ENCODE measurements around the gene FBXO46.

Gene FBXO46

DNA sequence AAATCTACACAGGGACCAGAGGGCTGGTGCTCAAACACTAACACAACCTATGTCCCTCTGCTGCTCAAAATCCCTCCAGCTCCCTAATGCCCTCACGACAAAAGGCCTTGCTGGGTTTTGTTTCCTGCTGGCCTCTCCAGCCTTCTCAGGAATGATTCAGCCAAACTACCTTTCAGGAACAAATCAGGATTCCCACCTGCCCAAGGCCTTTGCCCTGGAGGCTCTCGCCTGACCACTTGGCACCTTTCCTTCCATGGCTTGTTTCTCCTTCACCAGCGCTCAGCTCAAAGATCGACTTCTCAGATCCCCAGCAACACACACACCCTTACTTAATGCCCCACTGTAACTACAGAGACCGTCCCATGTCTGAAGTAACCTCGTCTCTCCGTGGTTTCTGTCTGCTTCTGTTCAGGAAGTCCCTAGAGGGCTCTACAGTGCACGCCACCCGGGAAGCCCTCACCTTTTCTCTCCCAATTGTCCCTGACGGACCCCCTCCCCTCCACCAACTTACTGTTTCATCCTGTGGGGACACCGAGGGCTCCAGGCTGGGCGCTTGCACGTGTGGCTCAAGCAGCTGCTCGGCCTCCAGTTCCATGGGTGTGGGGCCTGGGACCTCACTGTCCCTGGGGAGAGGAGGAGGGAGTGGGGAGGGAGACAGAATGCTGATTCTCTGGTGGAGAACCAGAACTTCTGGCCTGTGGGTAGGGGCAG, 41.6 kb upstream of the FBXO46 start:
- Histone ChIP-seq H3K27ac (no peak overlapping the region), H3K36me3 (peaks cover 7% of the 10 kb centered on the region; the same call in 1 of the 2 replicates), H4K20me1 (peaks cover 24% of the 10 kb centered on the region), H3K9ac (peak overlapping the region; percentile 21; the same call in 1 of the 2 replicates), H3K4me3 (no peak overlapping the region), H3K4me2 (peak overlapping the region; percentile 98), H3K27me3 (peaks cover 13% of the 10 kb centered on the region), H3K4me1 (peaks cover 41% of the 10 kb centered on the region), H3K9me3 (no peaks in the 10 kb centered on the region)
- no peak for TF ChIP-seq Cebpa-rat (IDR thresholded peaks at IDR 0.05)

DNA sequence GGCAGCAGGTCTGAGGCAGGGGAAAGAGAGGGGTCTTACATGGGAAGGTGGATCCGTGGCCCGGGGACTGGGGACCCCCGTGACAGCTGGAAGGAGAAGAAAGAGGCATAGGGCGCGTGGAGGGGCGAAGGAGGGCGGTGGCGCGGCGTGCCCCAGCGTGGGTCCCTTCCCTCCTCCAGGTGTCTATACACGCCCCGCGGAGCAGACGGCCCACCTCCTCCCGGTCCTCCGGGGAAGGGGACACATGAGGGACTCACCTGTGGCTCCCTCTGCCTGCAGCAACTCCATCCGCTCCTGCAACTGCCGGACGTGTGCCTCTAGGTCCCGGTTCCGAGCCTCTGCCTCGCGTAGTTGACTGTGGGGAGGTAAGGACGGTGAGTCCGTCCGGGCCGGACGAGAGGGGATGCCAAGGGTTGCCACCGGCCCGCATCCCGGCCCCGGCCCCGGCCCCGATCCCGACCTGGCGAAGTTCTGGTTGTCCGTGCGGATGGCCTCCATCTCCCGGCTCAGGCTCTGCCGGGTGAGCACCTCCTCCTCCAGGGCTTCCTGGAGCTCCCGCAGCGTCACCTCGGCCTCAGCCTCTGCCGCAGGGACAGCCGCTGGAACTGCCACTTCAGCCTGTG, 40.7 kb upstream of the FBXO46 start:
- Histone ChIP-seq H3K9me3 (no peaks in the 10 kb centered on the region), H3K4me3 (peak overlapping the region; percentile 85; the same call in 1 of the 2 replicates), H4K20me1 (peaks cover 24% of the 10 kb centered on the region), H3K27me3 (peaks cover 19% of the 10 kb centered on the region), H3K27ac (no peak overlapping the region), H3K9ac (no peak overlapping the region), H3K4me2 (peak overlapping the region; percentile 98), H3K4me1 (peaks cover 48% of the 10 kb centered on the region), H3K36me3 (no peaks in the 10 kb centered on the region; the same call in 1 of the 2 replicates)
- no peak for TF ChIP-seq Cebpa-rat (IDR thresholded peaks at IDR 0.05)

DNA sequence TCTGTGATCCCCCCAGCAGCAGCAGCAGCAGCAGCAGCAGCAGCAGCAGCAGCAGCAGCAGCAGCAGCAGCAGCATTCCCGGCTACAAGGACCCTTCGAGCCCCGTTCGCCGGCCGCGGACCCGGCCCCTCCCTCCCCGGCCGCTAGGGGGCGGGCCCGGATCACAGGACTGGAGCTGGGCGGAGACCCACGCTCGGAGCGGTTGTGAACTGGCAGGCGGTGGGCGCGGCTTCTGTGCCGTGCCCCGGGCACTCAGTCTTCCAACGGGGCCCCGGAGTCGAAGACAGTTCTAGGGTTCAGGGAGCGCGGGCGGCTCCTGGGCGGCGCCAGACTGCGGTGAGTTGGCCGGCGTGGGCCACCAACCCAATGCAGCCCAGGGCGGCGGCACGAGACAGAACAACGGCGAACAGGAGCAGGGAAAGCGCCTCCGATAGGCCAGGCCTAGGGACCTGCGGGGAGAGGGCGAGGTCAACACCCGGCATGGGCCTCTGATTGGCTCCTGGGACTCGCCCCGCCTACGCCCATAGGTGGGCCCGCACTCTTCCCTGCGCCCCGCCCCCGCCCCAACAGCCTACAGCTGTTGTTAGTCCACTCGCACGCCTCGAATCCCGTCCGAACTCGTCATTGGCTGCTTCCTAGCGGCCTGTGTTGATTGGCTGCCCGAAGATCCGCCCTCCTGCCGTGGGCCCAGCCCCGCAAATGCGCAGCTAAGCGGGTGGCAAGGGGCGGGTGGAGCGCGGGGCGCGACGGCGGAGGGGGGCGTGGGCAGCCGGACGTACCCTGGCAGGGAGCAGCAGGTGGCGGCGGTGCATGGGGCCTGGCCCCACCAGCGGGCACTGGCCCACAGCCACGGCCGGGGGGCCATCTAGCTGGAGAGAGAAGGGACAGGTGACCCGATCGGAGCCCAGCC, 39.8 kb upstream of the FBXO46 start:
- H3K27me3 ChIP-seq = peaks cover 19% of the 10 kb centered on the region
- H3K9ac ChIP-seq = peak overlapping the region; percentile 72
- TF ChIP-seq Cebpa-rat (IDR thresholded peaks at IDR 0.05) = no peak
- H3K27ac ChIP-seq = peak overlapping the region; percentile 72
- H4K20me1 ChIP-seq = peaks cover 24% of the 10 kb centered on the region
- peak overlapping the region; percentile 85 for H3K4me3 ChIP-seq
- H3K4me1 ChIP-seq = peaks cover 48% of the 10 kb centered on the region
- H3K36me3 ChIP-seq = no peaks in the 10 kb centered on the region
- peak overlapping the region; percentile 98 for H3K4me2 ChIP-seq
- no peaks in the 10 kb centered on the region for H3K9me3 ChIP-seq

DNA sequence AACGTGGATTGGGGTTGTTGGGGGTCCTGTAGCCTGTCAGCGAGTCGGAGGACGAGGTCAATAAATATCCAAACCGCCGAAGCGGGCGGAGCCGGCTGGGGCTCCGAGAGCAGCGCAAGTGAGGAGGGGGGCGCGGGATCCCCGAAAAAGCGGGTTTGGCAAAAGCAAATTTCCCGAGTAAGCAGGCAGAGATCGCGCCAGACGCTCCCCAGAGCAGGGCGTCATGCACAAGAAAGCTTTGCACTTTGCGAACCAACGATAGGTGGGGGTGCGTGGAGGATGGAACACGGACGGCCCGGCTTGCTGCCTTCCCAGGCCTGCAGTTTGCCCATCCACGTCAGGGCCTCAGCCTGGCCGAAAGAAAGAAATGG, 39.1 kb upstream of the FBXO46 start:
- no peaks in the 10 kb centered on the region for H3K9me3 ChIP-seq
- H3K4me1 ChIP-seq = peaks cover 52% of the 10 kb centered on the region
- peak overlapping the region; percentile 72 for H3K9ac ChIP-seq
- H4K20me1 ChIP-seq = peaks cover 24% of the 10 kb centered on the region
- H3K27ac ChIP-seq = peak overlapping the region; percentile 72
- H3K4me3 ChIP-seq = peak overlapping the region; percentile 85
- H3K27me3 ChIP-seq = peaks cover 19% of the 10 kb centered on the region
- peak overlapping the region; percentile 98 for H3K4me2 ChIP-seq
- H3K36me3 ChIP-seq = no peaks in the 10 kb centered on the region
- TF ChIP-seq Cebpa-rat (IDR thresholded peaks at IDR 0.05) = no peak

DNA sequence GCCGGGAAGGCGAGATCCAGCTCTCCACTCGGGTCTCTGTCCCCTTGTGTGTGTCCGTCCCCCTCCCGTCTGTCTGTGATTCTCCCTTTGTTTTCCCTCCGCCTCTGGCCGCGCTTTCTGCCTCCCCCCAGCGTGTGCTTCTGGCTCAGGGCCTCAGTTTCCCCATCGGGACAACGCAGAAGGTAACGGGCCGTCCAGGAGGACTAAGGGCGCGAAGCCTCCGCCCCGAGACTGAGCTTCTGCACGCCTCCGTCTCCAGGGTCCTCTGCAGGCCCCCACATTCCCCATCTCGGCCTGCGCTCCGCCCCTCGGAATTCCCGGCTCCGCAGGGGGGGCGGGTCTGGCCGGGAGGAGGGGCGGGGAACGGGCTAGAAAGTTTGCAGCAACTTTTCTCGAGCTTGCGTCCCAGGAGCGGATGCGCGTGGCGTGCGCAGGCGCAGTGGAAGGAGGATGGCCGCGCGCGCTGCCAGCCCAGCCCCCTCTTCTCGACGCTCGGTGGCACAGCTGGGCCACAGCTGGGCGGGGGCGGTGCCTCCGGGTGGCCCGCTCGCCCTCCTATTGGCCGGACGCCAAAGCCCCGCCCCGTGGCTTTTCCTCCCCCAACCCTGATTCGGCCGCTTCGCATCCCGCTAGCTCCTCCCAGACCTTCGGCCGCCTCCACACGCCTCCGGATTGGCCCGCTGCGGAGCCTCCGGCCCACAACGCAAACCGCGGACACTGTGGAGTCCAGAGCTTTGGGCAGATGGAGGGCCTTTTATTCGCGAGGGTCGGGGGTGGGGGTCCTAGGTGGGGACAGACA, 38.5 kb upstream of the FBXO46 start, which contains the start of gene SIX5:
SIX5 (minus strand) TSS at position 269 of the 799 bp plus-strand sequence. CDS start 408 bp downstream, outside the sequence.
- Histone ChIP-seq H3K4me1 (peaks cover 59% of the 10 kb centered on the region), H3K4me3 (peak within 1 kb of the TSS; percentile 85), H3K9ac (peak within 1 kb of the TSS; percentile 82), H3K27ac (peak within 1 kb of the TSS; percentile 78), H3K36me3 (no peaks in the 10 kb centered on the region), H3K27me3 (peaks cover 19% of the 10 kb centered on the region), H4K20me1 (peaks cover 24% of the 10 kb centered on the region), H3K9me3 (no peaks in the 10 kb centered on the region), H3K4me2 (peak within 1 kb of the TSS; percentile 98)
- no peak for TF ChIP-seq Cebpa-rat (IDR thresholded peaks at IDR 0.05)

DNA sequence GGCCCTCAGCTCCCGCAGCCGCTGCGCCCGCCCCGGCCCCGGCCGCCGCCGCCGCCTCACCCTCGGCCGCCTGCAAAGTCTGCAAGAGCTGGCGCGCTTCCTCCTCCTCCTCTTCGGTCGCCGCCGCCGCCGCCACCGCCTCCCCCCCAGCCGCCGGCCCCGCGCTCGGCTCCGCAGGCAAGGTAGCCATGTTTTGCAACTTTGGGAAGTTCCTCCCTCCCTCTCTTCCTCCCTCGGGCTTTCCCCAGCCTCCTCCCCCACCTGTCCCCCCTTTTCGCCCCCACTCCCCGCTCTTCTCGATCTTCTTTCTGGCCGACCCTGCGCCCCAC, 37.9 kb upstream of the FBXO46 start:
- Histone ChIP-seq H4K20me1 (peaks cover 24% of the 10 kb centered on the region), H3K36me3 (no peaks in the 10 kb centered on the region), H3K9ac (peak overlapping the region; percentile 82), H3K27ac (peak overlapping the region; percentile 78), H3K4me2 (peak overlapping the region; percentile 98), H3K4me1 (peaks cover 63% of the 10 kb centered on the region), H3K27me3 (peaks cover 19% of the 10 kb centered on the region), H3K9me3 (no peaks in the 10 kb centered on the region), H3K4me3 (peak overlapping the region; percentile 85)
- TF ChIP-seq Cebpa-rat (IDR thresholded peaks at IDR 0.05) = no peak

DNA sequence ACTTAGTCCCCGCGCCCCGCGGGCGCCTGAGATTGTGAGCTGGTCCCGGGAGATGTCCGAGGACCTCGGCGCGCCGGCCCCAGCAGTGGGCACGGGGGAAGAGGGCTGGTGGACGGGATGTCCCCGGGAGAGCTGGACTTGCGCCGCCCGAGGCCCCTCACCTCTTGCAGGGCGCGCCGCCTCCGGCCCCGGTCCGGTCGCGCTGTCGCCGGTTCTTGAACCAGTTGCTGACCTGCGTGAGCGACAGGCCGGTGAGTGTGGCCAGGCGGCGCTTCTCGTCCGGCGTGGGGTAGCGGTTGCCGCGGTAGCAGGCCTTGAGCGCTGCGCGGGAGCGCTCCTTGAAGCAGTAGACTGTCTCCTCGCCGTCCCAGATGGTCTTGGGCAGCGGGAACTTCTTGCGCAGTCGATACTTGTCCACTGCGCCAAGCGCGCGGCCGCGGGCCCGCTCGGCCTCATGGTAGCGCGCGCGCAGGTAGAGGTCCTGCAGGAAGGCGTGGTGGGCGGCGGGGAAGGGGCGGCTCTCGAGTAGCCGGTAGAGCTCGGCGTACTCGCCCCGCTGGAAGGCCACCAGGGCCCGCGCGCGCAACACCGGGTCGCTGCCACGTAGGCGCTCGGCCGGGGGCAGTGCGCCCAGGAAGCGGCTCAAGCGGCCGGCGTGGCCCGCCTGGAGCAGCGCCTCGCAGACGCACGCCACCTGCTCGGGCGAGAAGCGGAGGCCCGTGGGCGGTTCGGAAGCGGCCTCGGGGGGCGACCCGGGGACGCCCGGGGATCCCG, 37.4 kb upstream of the FBXO46 start:
- TF ChIP-seq Cebpa-rat (IDR thresholded peaks at IDR 0.05) = no peak
- H3K27ac ChIP-seq = peak overlapping the region; percentile 78

DNA sequence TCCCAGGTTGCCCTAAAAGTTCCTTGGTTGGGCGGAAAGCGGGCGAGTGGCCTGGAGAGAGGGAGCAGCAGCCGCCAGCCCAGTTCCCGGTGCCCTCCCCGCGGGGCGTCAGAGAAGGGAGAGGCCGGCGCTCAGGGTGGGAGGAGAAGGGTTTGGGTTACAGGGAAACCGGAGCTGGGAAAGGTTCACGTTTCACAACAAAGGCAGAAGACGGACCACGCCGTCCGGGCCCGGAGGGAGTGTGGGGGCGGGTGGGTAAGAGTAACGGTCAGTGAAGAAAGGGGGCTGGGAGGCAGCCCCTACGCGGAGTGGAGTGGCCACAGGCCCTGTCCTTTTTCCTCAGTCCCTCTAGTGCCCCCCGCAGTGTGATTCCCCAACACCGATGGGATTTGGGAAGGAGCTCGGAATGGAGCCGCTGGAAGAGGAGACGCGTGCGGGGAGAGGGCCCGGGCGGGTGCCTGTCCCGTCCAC, 36.7 kb upstream of the FBXO46 start:
- H4K20me1 ChIP-seq = peaks cover 17% of the 10 kb centered on the region
- H3K4me2 ChIP-seq = peak overlapping the region; percentile 98
- peaks cover 63% of the 10 kb centered on the region for H3K4me1 ChIP-seq
- H3K27me3 ChIP-seq = peaks cover 19% of the 10 kb centered on the region
- no peaks in the 10 kb centered on the region for H3K36me3 ChIP-seq
- H3K4me3 ChIP-seq = peak overlapping the region; percentile 85
- H3K9ac ChIP-seq = peak overlapping the region; percentile 82
- no peak overlapping the region for H3K27ac ChIP-seq
- no peak for TF ChIP-seq Cebpa-rat (IDR thresholded peaks at IDR 0.05)
- H3K9me3 ChIP-seq = no peaks in the 10 kb centered on the region

More for the DNA sequence above, 37.4 kb upstream of the FBXO46 start:
- Histone ChIP-seq H3K4me2 (peak overlapping the region; percentile 98), H3K4me1 (peaks cover 63% of the 10 kb centered on the region), H3K9me3 (no peaks in the 10 kb centered on the region), H3K4me3 (peak overlapping the region; percentile 85), H3K27me3 (peaks cover 19% of the 10 kb centered on the region), H3K36me3 (no peaks in the 10 kb centered on the region), H4K20me1 (peaks cover 21% of the 10 kb centered on the region), H3K9ac (peak overlapping the region; percentile 82)
